Diencephalon (tissue), 1 donor: ENCODE data around the gene HOXB4. TPM values are rescaled to one million over a fixed set of nuclear protein-coding genes. Genes with fewer than 3 reads are reported as not detected.

Source experiments
- total RNA-seq: library from RNA; depleted of rRNA; stranded (reverse); fragments of >200 nt; gene quantifications from one replicate; pipeline ENCODE4 v1.2.3, GENCODE V29; 2014

The HOXB4 gene
- total RNA-seq: not detected

DNA sequence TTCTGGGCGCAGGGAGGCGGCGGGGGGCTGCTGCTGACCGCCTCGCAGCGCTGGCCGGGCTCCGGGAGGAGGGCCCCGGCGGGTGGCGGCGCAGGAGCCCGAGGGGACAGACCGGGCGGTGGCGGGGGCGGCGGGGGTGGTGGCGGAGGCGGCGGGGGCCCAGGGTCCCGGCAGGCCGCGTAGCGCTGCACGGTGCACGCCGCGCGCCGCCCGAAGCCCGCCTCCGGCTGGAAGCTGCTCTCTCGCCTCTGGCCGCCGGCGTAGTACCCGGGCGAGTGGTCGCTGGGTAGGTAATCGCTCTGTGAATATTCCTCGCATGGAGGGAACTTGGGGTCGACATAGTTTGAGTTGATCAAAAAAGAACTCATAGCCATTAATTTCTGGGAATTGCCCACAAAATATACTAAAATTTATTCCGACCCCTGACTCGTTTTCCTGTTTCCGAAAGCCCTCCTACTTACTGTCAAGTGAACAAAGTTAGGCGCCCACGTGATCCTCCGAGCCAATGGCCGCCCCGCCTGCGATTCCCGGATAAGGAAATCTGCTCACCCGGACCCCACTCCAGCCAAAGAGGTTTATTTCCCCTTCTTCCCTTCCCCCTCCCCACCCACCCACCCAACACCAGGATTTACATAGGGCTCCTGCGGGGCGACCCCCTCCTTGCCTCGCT lies at the start of gene HOXB4:
TSS of gene HOXB4 (minus strand) at position 405 of the 670 bp plus-strand sequence. CDS start at position 374, 31 bp downstream.

GRCh38 chr17:48626245-48627117 lies 48.3 kb upstream of the HOXB4 start, which contains the start of gene HOXB9:
HOXB9 (minus strand) TSS chr17:48626358; CDS start chr17:48626269, 89 bp downstream.

GRCh38 chr17:48615047-48615962 lies 37.2 kb upstream of the HOXB4 start, which contains the start of gene HOXB8:
HOXB8 (minus strand) TSS chr17:48615292; CDS start chr17:48614704, 588 bp downstream.

GRCh38 chr17:48610282-48611211 lies 32.4 kb upstream of the HOXB4 start, which contains the start of gene HOXB7:
HOXB7 (minus strand) TSS chr17:48611017; CDS start chr17:48610918, 99 bp downstream.

DNA sequence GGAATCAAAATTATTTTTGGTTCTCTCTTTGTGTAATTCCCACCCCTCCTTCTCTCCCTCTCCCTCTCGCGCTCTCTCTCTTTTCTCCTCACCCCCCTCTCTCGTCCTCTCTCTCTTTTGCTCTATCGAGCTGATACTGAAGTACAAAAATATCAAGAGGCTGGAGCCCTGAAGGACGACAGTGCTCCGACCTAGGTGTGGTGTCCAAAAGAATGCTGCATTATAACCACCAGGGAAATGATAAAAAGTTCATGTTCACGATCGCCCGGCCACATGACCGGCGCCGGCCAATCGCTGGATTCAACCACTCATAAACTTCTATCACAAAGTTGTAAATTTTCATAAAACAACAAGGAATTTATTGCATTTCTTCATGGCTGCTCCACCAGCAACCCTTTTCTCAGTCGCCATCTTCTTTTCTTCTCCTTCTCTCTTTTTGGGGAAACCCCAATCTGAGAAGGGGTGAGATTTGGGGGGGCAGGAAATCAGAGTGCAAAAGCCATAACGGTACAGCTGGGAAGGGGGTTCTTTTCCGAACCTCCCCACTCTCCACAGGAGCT lies 26.7 kb upstream of the HOXB4 start, which contains the start of gene HOXB6:
TSS of gene HOXB6 (minus strand) at position 217 of the 560 bp plus-strand sequence. CDS start 6,836 bp downstream, outside the sequence.

GRCh38 chr17:48593126-48593829 lies 15.1 kb upstream of the HOXB4 start, which contains the start of gene HOXB5:
HOXB5 (minus strand) TSS chr17:48593779; CDS start chr17:48593682, 97 bp downstream.

GRCh38 chr17:48589831-48590606 lies 11.9 kb upstream of the HOXB4 start, which contains the start of gene HOXB3:
HOXB3 (minus strand) TSS chr17:48590241; CDS start chr17:48552474, 37,767 bp downstream.

DNA sequence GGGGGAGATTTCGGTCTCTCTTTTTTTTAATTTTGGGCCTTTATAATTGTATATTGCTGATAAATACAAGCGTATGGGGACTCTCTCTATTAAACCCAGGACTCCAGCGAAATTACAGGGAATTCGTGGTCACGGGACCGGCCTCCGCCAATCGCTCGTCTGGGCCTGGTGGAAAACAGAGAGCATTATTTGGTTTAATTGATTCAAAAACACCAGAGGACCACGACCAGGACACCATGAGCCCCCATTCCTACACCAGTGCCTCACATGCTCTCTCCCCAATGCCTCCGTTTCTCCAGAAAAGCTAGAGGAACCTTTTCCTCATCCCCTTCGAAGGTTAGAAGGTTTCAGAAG lies 33.2 kb downstream of the HOXB4 start, which contains the start of gene HOXB2:
TSS of gene HOXB2 (minus strand) at position 88 of the 354 bp plus-strand sequence. CDS start 198 bp downstream, outside the sequence.

DNA sequence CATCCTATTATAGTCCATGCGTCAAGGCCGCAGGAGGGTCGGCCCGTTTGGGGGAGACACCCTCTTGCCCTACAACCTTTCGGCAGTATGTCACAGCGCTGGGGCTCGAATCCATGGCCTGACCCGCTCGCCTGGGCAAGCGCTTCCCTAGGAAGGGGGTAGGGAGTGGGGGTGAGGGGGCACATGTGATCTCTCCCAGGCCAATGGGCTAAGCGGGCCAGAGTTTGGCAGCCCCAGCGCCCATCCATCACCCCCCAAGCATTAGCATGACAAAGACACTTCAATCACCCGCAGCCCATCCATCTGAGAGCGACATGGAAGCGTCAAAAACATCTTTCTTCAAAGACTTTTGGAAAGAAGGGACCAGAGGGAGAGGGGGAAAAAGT lies 47.3 kb downstream of the HOXB4 start, which contains the start of gene HOXB1:
TSS of gene HOXB1 (minus strand) at position 125 of the 386 bp plus-strand sequence. CDS start at position 18, 107 bp downstream.

Other genes with a start within 250 kb of the HOXB4 start
- 0.92 TPM for gene SKAP1, start 148.1 kb downstream of the HOXB4 start, total RNA-seq
- gene HOXB1, start 47.3 kb downstream of the HOXB4 start, total RNA-seq: not detected
- not detected for gene HOXB2, start 33.2 kb downstream of the HOXB4 start, total RNA-seq
- not detected for gene HOXB3, start 11.9 kb upstream of the HOXB4 start, total RNA-seq
- not detected for gene HOXB5, start 15.4 kb upstream of the HOXB4 start, total RNA-seq
- gene HOXB6, start 26.6 kb upstream of the HOXB4 start, total RNA-seq: not detected
- gene HOXB7, start 32.7 kb upstream of the HOXB4 start, total RNA-seq: not detected
- not detected for gene HOXB8, start 36.9 kb upstream of the HOXB4 start, total RNA-seq
- not detected for gene HOXB9, start 48.0 kb upstream of the HOXB4 start, total RNA-seq
- gene PRAC1, start 144.2 kb upstream of the HOXB4 start, total RNA-seq: not detected
- not detected for gene PRAC2, start 144.8 kb upstream of the HOXB4 start, total RNA-seq
- gene HOXB13, start 150.4 kb upstream of the HOXB4 start, total RNA-seq: not detected
- gene TTLL6, start 238.9 kb upstream of the HOXB4 start, total RNA-seq: 0.46 TPM